ENCODE results near the gene KLHL28. TPM values are rescaled to one million over a fixed set of nuclear protein-coding genes. Genes with fewer than 3 reads are reported as not detected.
A peak's percentile ranks its signal among the peaks of the same experiment; 100 is the strongest.

Gene KLHL28
- total and polyA plus RNA-seq, 5 donors from 2014 or later: 39.9 to 53.9 (median 49.1) TPM

DNA sequence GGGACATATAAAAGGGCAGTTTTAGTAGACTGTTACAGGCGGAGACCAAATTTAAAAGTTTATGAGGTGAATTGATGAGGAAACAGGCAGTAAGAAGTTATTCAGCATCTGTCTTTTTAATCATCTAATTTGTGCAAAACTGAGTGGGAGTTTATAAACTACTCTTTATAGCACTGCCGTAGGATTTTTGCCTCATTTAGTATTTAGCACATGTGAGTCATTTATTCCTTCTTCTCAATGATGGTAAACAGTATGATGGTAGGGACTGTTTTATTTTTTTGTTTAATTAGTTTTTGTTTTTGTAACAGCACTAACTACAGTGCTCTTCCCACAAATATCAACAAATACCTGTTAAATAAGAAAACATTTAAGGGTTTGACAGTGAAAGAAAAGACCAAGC lies 20.8 kb upstream of the KLHL28 start:
- ATAC-seq (ENCODE audit: low read depth in 2 of 2): no peak
- H3K27me3 Mint-ChIP-seq: peaks cover 4% of the 10 kb centered on the region

DNA sequence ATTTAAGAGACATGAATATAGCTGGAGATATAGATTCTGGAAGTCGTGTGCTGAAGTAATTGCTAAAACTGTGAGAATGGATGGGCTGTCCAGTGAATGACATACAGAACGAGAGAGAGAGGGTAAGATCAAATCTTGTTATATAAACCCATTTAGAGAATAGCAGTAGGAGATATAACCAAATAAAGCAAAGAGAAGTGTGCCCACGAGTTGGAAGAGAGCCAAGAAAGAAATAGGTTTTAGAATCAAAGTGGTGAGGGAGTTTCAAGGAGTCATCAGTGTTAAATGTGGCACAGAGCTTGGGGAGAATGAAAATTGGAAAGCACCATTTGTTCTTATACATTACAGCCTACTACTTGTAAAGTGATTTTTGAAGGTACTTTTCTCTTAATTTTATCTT lies 19.5 kb upstream of the KLHL28 start:
- Mint-ChIP-seq H3K9me3 (peaks cover 0 to 1% (median 0%) of the 10 kb centered on the region in 7 donors), H3K4me1 (peaks cover 22 to 31% (median 25%) of the 10 kb centered on the region in 4 donors), H3K27ac (no peak overlapping the region), H3K36me3 (peaks cover 8% of the 10 kb centered on the region), H3K27me3 (peaks cover 4% of the 10 kb centered on the region), H3K4me3 (no peak overlapping the region)
- DNase-seq: no peak
- Histone ChIP-seq H3K36me3 (ENCODE audit: control insufficient read depth, insufficient read depth, low read length) (no peaks in the 10 kb centered on the region), H3K27me3 (ENCODE audit: control insufficient read depth, insufficient read depth, low read length) (no peaks in the 10 kb centered on the region), H3K9me3 (ENCODE audit: control insufficient read depth in 2 of 2, low read length in 2 of 2) (no peaks in the 10 kb centered on the region), H3K27ac (ENCODE audit: insufficient read depth, low read length, poor library complexity, severe bottlenecking) (no peak overlapping the region), H3K4me3 (ENCODE audit: low read depth, low read length) (no peak overlapping the region), H3K4me1 (ENCODE audit: control insufficient read depth, insufficient read depth, low read length, poor library complexity, severe bottlenecking) (no peaks in the 10 kb centered on the region)
- ATAC-seq (ENCODE audit: low read depth in 2 of 2): no peak

More for the DNA sequence above, 20.8 kb upstream of the KLHL28 start:
- no peak overlapping the region for H3K4me3 Mint-ChIP-seq
- H3K36me3 Mint-ChIP-seq: peaks cover 8% of the 10 kb centered on the region
- no peaks in the 10 kb centered on the region for H3K36me3 ChIP-seq (ENCODE audit: control insufficient read depth, insufficient read depth, low read length)
- H3K27me3 ChIP-seq (ENCODE audit: control insufficient read depth, insufficient read depth, low read length): no peaks in the 10 kb centered on the region
- no peak overlapping the region for H3K4me3 ChIP-seq (ENCODE audit: low read depth, low read length)
- H3K27ac Mint-ChIP-seq: peak overlapping the region in 1 of 3 donors; percentile 44
- peaks cover 18 to 31% (median 24%) of the 10 kb centered on the region in 4 donors for H3K4me1 Mint-ChIP-seq
- DNase-seq: no peak
- no peaks in the 10 kb centered on the region for H3K9me3 ChIP-seq (ENCODE audit: control insufficient read depth in 2 of 2, low read length in 2 of 2)
- H3K4me1 ChIP-seq (ENCODE audit: control insufficient read depth, insufficient read depth, low read length, poor library complexity, severe bottlenecking): no peaks in the 10 kb centered on the region
- H3K9me3 Mint-ChIP-seq: no peaks in the 10 kb centered on the region
- no peak overlapping the region for H3K27ac ChIP-seq (ENCODE audit: insufficient read depth, low read length, poor library complexity, severe bottlenecking)

DNA sequence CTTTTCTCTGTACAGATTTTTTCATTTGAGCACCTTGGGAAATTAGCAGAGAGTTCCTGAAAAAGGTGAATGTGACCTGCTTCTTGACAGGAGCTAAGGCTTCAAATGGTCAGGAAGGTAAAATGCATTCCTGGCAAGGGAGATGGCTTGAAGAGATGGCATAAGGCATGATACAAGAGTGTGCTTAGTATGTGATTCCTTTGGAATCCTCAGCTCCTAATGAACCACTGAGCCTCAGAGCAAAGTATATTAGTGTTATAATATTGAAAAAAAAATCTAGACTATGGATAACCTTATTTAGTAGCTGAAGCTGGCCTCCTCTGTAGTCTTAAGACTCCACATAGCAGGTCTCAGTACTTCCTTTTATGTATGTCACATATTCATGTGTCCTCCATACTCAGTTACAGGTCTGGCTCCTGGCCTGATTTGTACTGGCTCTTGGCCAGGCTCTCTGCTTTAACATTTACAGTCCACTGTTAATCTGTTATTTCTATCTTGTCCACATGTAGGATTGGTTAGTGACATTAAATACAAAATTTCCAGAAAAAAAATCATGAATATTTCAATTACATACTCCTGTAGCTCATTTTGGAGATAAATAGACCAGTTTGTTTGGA lies 18.1 kb upstream of the KLHL28 start:
- no peak overlapping the region for H3K27ac ChIP-seq (ENCODE audit: insufficient read depth, low read length, poor library complexity, severe bottlenecking)
- no peaks in the 10 kb centered on the region for H3K4me1 ChIP-seq (ENCODE audit: control insufficient read depth, insufficient read depth, low read length, poor library complexity, severe bottlenecking)
- H3K36me3 ChIP-seq (ENCODE audit: control insufficient read depth, insufficient read depth, low read length): no peaks in the 10 kb centered on the region
- no peaks in the 10 kb centered on the region for H3K9me3 ChIP-seq (ENCODE audit: control insufficient read depth in 2 of 2, low read length in 2 of 2)
- ATAC-seq (ENCODE audit: low read depth in 2 of 2): no peak
- H3K4me3 ChIP-seq (ENCODE audit: low read depth, low read length): no peak overlapping the region
- H3K27ac Mint-ChIP-seq: peak overlapping the region in 1 of 3 donors; percentile 1
- peaks cover 0 to 2% (median 0%) of the 10 kb centered on the region in 7 donors for H3K9me3 Mint-ChIP-seq
- peaks cover 26 to 33% (median 28%) of the 10 kb centered on the region in 4 donors for H3K4me1 Mint-ChIP-seq
- H3K27me3 ChIP-seq (ENCODE audit: control insufficient read depth, insufficient read depth, low read length): no peaks in the 10 kb centered on the region
- H3K27me3 Mint-ChIP-seq: peaks cover 4% of the 10 kb centered on the region
- H3K4me3 Mint-ChIP-seq: no peak overlapping the region
- DNase-seq: no peak
- peaks cover 8% of the 10 kb centered on the region for H3K36me3 Mint-ChIP-seq

DNA sequence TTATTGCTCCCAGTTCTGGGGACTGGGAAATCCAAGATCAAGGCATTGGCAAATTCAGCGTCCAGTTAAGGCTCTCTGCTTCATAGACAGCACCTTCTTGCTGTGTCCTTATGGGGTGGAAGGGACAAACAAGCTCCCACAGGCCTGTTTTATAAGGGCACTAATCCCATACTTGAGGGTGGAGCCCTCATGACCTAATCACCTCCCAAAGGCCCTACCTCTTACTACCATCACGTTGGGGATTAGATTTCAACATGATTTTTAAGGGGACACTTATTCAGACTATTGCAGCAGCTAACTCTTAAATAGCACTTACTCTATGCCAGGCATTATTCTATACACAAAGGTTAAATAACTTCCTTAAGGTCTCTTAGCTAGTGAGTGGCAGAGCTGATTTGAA lies 17.5 kb upstream of the KLHL28 start:
- no peak overlapping the region for H3K4me3 Mint-ChIP-seq
- ATAC-seq (ENCODE audit: low read depth in 2 of 2) (no peak), DNase-seq (no peak)
- Histone ChIP-seq H3K27ac (ENCODE audit: insufficient read depth, low read length, poor library complexity, severe bottlenecking) (no peak overlapping the region), H3K36me3 (ENCODE audit: control insufficient read depth, insufficient read depth, low read length) (no peaks in the 10 kb centered on the region), H3K4me3 (ENCODE audit: low read depth, low read length) (no peak overlapping the region), H3K9me3 (ENCODE audit: control insufficient read depth in 2 of 2, low read length in 2 of 2) (no peaks in the 10 kb centered on the region), H3K27me3 (ENCODE audit: control insufficient read depth, insufficient read depth, low read length) (no peaks in the 10 kb centered on the region), H3K4me1 (ENCODE audit: control insufficient read depth, insufficient read depth, low read length, poor library complexity, severe bottlenecking) (no peaks in the 10 kb centered on the region)
- no peak overlapping the region for H3K27ac Mint-ChIP-seq
- H3K27me3 Mint-ChIP-seq: peaks cover 4% of the 10 kb centered on the region
- H3K9me3 Mint-ChIP-seq: peaks cover 0 to 2% (median 0%) of the 10 kb centered on the region in 7 donors
- H3K36me3 Mint-ChIP-seq: peaks cover 8% of the 10 kb centered on the region
- H3K4me1 Mint-ChIP-seq: peaks cover 26 to 39% (median 32%) of the 10 kb centered on the region in 4 donors

DNA sequence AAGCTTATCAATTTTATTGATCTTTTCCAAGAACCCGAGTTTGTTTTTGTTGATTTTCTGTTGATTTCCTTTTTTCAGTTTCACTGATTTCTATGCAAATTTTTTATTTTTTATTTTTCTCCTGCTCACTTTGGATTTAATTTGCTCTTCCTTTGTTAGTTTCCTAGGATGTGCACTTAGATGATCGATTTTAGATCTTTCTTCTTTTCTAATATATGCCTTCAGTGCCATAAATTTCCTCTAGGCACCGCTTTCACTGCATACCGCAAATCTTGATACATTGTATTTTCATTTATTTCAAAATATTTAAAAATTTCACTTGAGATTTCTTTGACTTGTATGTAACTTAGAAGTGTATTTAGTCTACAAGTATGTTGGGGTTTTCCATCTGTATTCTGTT lies 9.7 kb upstream of the KLHL28 start:
- Mint-ChIP-seq H3K36me3 (peaks cover 40% of the 10 kb centered on the region), H3K27ac (no peak overlapping the region), H3K27me3 (no peaks in the 10 kb centered on the region), H3K9me3 (peaks cover 8 to 17% (median 15%) of the 10 kb centered on the region in 7 donors), H3K4me3 (peak overlapping the region in 3 of 4 donors; percentile 1 to 83 (median 15)), H3K4me1 (peaks cover 54 to 80% (median 74%) of the 10 kb centered on the region in 4 donors)
- Histone ChIP-seq H3K4me1 (ENCODE audit: control insufficient read depth, insufficient read depth, low read length, poor library complexity, severe bottlenecking) (peaks cover 15% of the 10 kb centered on the region), H3K36me3 (ENCODE audit: control insufficient read depth, insufficient read depth, low read length) (peaks cover 6% of the 10 kb centered on the region), H3K27ac (ENCODE audit: insufficient read depth, low read length, poor library complexity, severe bottlenecking) (no peak overlapping the region), H3K4me3 (ENCODE audit: low read depth, low read length) (peak overlapping the region; percentile 16), H3K27me3 (ENCODE audit: control insufficient read depth, insufficient read depth, low read length) (no peaks in the 10 kb centered on the region), H3K9me3 (ENCODE audit: control insufficient read depth in 2 of 2, low read length in 2 of 2) (peaks cover 4 to 7% of the 10 kb centered on the region in 2 experiments)
- ATAC-seq (ENCODE audit: low read depth in 2 of 2) (no peak), DNase-seq (no peak)

DNA sequence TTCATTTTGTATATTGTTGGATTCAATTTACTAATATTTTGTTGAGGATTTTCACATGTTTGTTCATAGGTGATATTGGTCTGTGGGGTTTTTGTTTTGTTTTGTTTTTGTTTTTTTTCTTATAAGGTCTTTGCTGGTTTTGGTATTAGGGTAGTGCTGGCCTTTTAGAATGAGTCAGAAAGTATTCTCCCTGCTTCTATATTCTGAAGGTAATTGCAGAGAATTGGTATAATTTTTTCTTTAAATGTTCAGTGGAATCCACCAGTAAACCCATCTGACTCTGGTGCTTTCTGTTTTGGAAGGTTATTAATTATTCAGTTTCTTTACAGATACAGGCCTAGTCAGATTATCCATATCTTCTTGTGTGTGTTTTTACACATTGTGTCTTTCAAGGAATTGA lies 9.2 kb upstream of the KLHL28 start:
- DNase-seq (no peak), ATAC-seq (ENCODE audit: low read depth in 2 of 2) (no peak)
- H3K4me3 Mint-ChIP-seq: peak overlapping the region in 3 of 4 donors; percentile 21 to 83 (median 48)
- Histone ChIP-seq H3K27me3 (ENCODE audit: control insufficient read depth, insufficient read depth, low read length) (no peaks in the 10 kb centered on the region), H3K36me3 (ENCODE audit: control insufficient read depth, insufficient read depth, low read length) (peaks cover 6% of the 10 kb centered on the region), H3K4me1 (ENCODE audit: control insufficient read depth, insufficient read depth, low read length, poor library complexity, severe bottlenecking) (peaks cover 15% of the 10 kb centered on the region), H3K27ac (ENCODE audit: insufficient read depth, low read length, poor library complexity, severe bottlenecking) (no peak overlapping the region), H3K4me3 (ENCODE audit: low read depth, low read length) (peak overlapping the region; percentile 16), H3K9me3 (ENCODE audit: control insufficient read depth in 2 of 2, low read length in 2 of 2) (peaks cover 4 to 7% of the 10 kb centered on the region in 2 experiments)
- H3K27me3 Mint-ChIP-seq: no peaks in the 10 kb centered on the region
- H3K9me3 Mint-ChIP-seq: peaks cover 8 to 17% (median 15%) of the 10 kb centered on the region in 7 donors
- peaks cover 40% of the 10 kb centered on the region for H3K36me3 Mint-ChIP-seq
- H3K4me1 Mint-ChIP-seq: peaks cover 50 to 80% (median 72%) of the 10 kb centered on the region in 4 donors
- H3K27ac Mint-ChIP-seq: no peak overlapping the region

DNA sequence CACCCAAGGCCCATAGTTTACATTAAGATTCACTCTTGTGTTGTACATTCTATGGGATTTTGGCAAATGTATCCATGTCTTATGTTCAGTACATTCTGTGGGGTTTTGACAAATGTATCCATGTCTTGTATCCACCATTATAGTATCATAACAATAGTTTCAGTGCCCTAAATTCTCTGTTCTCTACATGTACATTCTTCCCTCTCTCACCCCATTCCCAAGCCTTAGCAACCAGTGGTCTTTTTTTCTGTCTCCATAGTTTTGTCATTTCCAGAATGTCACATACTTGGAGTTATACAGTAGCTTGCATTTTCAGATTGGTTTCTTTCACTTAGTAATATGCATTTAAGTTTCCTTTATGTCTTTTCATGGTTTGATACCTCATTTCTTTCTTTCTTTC lies 7.0 kb upstream of the KLHL28 start:
- Histone ChIP-seq H3K36me3 (ENCODE audit: control insufficient read depth, insufficient read depth, low read length) (peaks cover 6% of the 10 kb centered on the region), H3K4me1 (ENCODE audit: control insufficient read depth, insufficient read depth, low read length, poor library complexity, severe bottlenecking) (peaks cover 26% of the 10 kb centered on the region), H3K9me3 (ENCODE audit: control insufficient read depth in 2 of 2, low read length in 2 of 2) (peaks cover 4 to 10% of the 10 kb centered on the region in 2 experiments), H3K27me3 (ENCODE audit: control insufficient read depth, insufficient read depth, low read length) (no peaks in the 10 kb centered on the region), H3K4me3 (ENCODE audit: low read depth, low read length) (peak overlapping the region; percentile 42), H3K27ac (ENCODE audit: insufficient read depth, low read length, poor library complexity, severe bottlenecking) (no peak overlapping the region)
- Mint-ChIP-seq H3K27me3 (no peaks in the 10 kb centered on the region), H3K27ac (no peak overlapping the region), H3K4me3 (peak overlapping the region; percentile 32 to 83 (median 54)), H3K4me1 (peaks cover 62 to 89% (median 70%) of the 10 kb centered on the region in 4 donors), H3K36me3 (peaks cover 49% of the 10 kb centered on the region), H3K9me3 (peaks cover 8 to 28% (median 14%) of the 10 kb centered on the region in 7 donors)
- ATAC-seq (ENCODE audit: low read depth in 2 of 2) (no peak), DNase-seq (no peak)
